ENCODE data around the gene CARNS1. TPM values are rescaled to one million over a fixed set of nuclear protein-coding genes. Genes with fewer than 3 reads are reported as not detected.
"Not testable (repeated sequence)": the region's sequence is repeated elsewhere in the genome, so short reads cannot be mapped to it uniquely, and the experiment has no call there.

CARNS1 gene
- total RNA-seq, 1 experiment from 2014 or later: 0.07 TPM

- no TSS peak for BruUV-seq (replicated peaks)
- H3K4me3 Mint-ChIP-seq (ENCODE audit: unreplicated experiment): peak overlapping the region; percentile 74
- DNase-seq (ENCODE audit: unreplicated experiment): no peak
- POLR2A ChIA-PET: interaction anchor here (1.2 to 3.3 kb wide), 9 partner anchors 8 to 162 kb away, joined by 3 to 27 read pairs (median 11); partner anchors contain the start of genes GSTP1, PPP1CA, RAD9A and RPS6KB2
- H3K4me1 Mint-ChIP-seq (ENCODE audit: insufficient read depth, unreplicated experiment): peaks cover 15% of the 10 kb centered on the region
- TF ChIP-seq CTCF (IDR thresholded peaks at IDR 0.05; ENCODE audit: unreplicated experiment): no peak
- no peaks in the 10 kb centered on the region for H3K9me3 Mint-ChIP-seq (ENCODE audit: unreplicated experiment)
- CTCF ChIA-PET: no interaction called here
- H3K27me3 Mint-ChIP-seq (ENCODE audit: insufficient read depth, unreplicated experiment): no peaks in the 10 kb centered on the region
- intact Hi-C loops (cut with micrococcal nuclease): no loop called here
- no peaks in the 10 kb centered on the region for H3K36me3 Mint-ChIP-seq (ENCODE audit: insufficient read depth, unreplicated experiment)
- no peak overlapping the region for H3K27ac Mint-ChIP-seq (ENCODE audit: low read depth, unreplicated experiment)
Measured at GRCh38 chr11:67421430-67422031, 6.1 kb downstream of the CARNS1 start.

GRCh38 chr11:67422891-67423290 lies 7.4 kb downstream of the CARNS1 start:
- CTCF ChIA-PET: no interaction called here
- Mint-ChIP-seq H3K4me3 (ENCODE audit: unreplicated experiment) (peak overlapping the region; percentile 50), H3K36me3 (ENCODE audit: insufficient read depth, unreplicated experiment) (no peaks in the 10 kb centered on the region), H3K27ac (ENCODE audit: low read depth, unreplicated experiment) (no peak overlapping the region), H3K27me3 (ENCODE audit: insufficient read depth, unreplicated experiment) (no peaks in the 10 kb centered on the region), H3K4me1 (ENCODE audit: insufficient read depth, unreplicated experiment) (peaks cover 12% of the 10 kb centered on the region), H3K9me3 (ENCODE audit: unreplicated experiment) (no peaks in the 10 kb centered on the region)
- DNase-seq (ENCODE audit: unreplicated experiment): peak; percentile 51
- POLR2A ChIA-PET: interaction anchor here (0.6 to 3.3 kb wide), 4 partner anchors 21 to 60 kb away, joined by 3 to 27 read pairs (median 3); partner anchors contain the start of genes AIP, PPP1CA and RAD9A
- intact Hi-C loops (cut with micrococcal nuclease): no loop called here
- TF ChIP-seq CTCF (IDR thresholded peaks at IDR 0.05; ENCODE audit: unreplicated experiment): no peak
- BruUV-seq (replicated peaks): no TSS peak

- ChIA-PET CTCF (interaction anchor here (0.6 kb wide), 1 partner anchor 19 kb away, joined by 3 read pairs; no protein-coding TSS in a partner anchor), POLR2A (interaction anchor here (0.6 to 1.2 kb wide), 3 partner anchors 23 to 41 kb away, joined by 3 read pairs; partner anchors contain the start of gene RAD9A)
- peaks cover 12% of the 10 kb centered on the region for H3K4me1 Mint-ChIP-seq (ENCODE audit: insufficient read depth, unreplicated experiment)
- no peak overlapping the region for H3K27ac Mint-ChIP-seq (ENCODE audit: low read depth, unreplicated experiment)
- no peak overlapping the region for H3K4me3 Mint-ChIP-seq (ENCODE audit: unreplicated experiment)
- peaks cover 3% of the 10 kb centered on the region for H3K36me3 Mint-ChIP-seq (ENCODE audit: insufficient read depth, unreplicated experiment)
- BruUV-seq (replicated peaks): no TSS peak
- no peaks in the 10 kb centered on the region for H3K27me3 Mint-ChIP-seq (ENCODE audit: insufficient read depth, unreplicated experiment)
- no peak for TF ChIP-seq CTCF (IDR thresholded peaks at IDR 0.05; ENCODE audit: unreplicated experiment)
- H3K9me3 Mint-ChIP-seq (ENCODE audit: unreplicated experiment): no peaks in the 10 kb centered on the region
- intact Hi-C loops (cut with micrococcal nuclease): no loop called here
- no peak for DNase-seq (ENCODE audit: unreplicated experiment)
Measured at GRCh38 chr11:67423466-67423865, 8.0 kb downstream of the CARNS1 start.

- peaks cover 12% of the 10 kb centered on the region for H3K4me1 Mint-ChIP-seq (ENCODE audit: insufficient read depth, unreplicated experiment)
- no peak for DNase-seq (ENCODE audit: unreplicated experiment)
- POLR2A ChIA-PET: interaction anchor here (1.1 kb wide), 1 partner anchor 41 kb away, joined by 3 read pairs; no protein-coding TSS in a partner anchor
- H3K9me3 Mint-ChIP-seq (ENCODE audit: unreplicated experiment): no peaks in the 10 kb centered on the region
- H3K36me3 Mint-ChIP-seq (ENCODE audit: insufficient read depth, unreplicated experiment): peaks cover 9% of the 10 kb centered on the region
- intact Hi-C loops (cut with micrococcal nuclease): no loop called here
- no peak overlapping the region for H3K4me3 Mint-ChIP-seq (ENCODE audit: unreplicated experiment)
- CTCF ChIA-PET: interaction anchor here (0.6 kb wide), 1 partner anchor 19 kb away, joined by 3 read pairs; no protein-coding TSS in a partner anchor
- no peak for TF ChIP-seq CTCF (IDR thresholded peaks at IDR 0.05; ENCODE audit: unreplicated experiment)
- H3K27me3 Mint-ChIP-seq (ENCODE audit: insufficient read depth, unreplicated experiment): no peaks in the 10 kb centered on the region
- H3K27ac Mint-ChIP-seq (ENCODE audit: low read depth, unreplicated experiment): no peak overlapping the region
- BruUV-seq (replicated peaks): no TSS peak
Measured at GRCh38 chr11:67423891-67424613, 8.6 kb downstream of the CARNS1 start.

GRCh38 chr11:67427364-67427859 lies 11.9 kb downstream of the CARNS1 start:
- H3K9me3 Mint-ChIP-seq (ENCODE audit: unreplicated experiment); intact Hi-C loops (cut with micrococcal nuclease); BruUV-seq (replicated peaks); H3K27me3 Mint-ChIP-seq (ENCODE audit: insufficient read depth, unreplicated experiment); DNase-seq (ENCODE audit: unreplicated experiment); H3K4me1 Mint-ChIP-seq (ENCODE audit: insufficient read depth, unreplicated experiment): not testable (repeated sequence)
- peak overlapping the region; percentile 96 for H3K4me3 Mint-ChIP-seq (ENCODE audit: unreplicated experiment)
- H3K27ac Mint-ChIP-seq (ENCODE audit: low read depth, unreplicated experiment): peak overlapping the region; percentile 92
- ChIA-PET CTCF (interaction anchor here (1.4 to 2.1 kb wide), 2 partner anchors 26 to 40 kb away, joined by 5 to 8 read pairs; partner anchors contain the start of gene PPP1CA), POLR2A (interaction anchor here (0.6 to 2.9 kb wide), 8 partner anchors 16 to 56 kb away, joined by 3 to 32 read pairs (median 10); partner anchors contain the start of genes AIP, CORO1B and PPP1CA)
- H3K36me3 Mint-ChIP-seq (ENCODE audit: insufficient read depth, unreplicated experiment): peaks cover 34% of the 10 kb centered on the region

Measured in MCF 10A (cell line).